Stimulated activated CD8-positive, alpha-beta memory T cell treated with anti-CD3 and anti-CD28 coated beads, Interleukin-2, amount 100 ng/mL, for 1 hour (primary cell): ENCODE measurements around the gene AQP12B.

Source experiments
- DNase-seq, 2 donors: peaks; one replicate each; pipeline ENCODE4 v3.0.0-alpha.2; 2020; ENCODE audit warnings: low read depth in 2 of 2

AQP12B gene

DNA sequence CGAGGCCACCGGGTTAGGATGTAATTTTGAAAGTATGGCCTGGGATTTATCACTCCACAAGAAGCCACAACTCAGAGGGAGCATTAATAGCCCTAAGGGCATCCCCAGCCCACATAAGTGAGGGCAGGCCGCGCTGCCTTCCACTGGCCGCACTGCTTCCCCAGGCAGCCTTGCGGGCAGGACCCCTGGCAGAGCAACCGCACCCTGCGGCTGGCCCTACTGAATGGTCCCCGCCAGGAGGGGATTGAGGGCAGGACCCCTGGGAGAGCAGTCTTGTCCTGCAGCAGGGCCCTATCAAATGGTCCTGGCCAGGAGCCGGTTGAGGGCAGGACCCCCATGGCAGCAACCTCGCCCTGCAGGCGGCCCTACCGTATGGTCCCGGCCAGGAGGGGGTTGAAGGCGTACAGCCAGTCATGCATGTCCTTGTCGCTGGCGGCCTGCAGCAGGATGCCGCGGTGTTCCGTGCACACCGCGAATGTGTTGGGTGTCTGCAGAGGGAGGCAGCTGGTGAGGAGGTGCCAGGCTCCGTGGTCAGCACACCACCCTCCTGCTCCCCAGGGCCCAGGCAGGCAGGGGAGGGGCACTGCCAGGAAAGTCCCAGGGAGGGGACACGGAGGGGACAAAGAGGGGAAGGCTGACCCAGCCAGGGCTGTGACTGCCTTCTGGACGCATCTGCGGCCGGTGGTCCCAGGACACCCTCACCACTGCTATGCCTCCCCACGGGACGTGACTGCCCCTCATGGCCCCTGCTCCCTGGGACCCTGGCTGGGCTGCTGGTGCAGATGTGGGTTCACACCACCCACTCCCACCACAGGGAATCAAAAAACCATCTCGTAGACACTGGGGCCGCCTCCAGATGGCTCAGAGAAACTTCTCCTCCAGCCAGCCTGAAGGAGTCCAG is 35.2 kb upstream of the AQP12B start:
- no peak for DNase-seq

DNA sequence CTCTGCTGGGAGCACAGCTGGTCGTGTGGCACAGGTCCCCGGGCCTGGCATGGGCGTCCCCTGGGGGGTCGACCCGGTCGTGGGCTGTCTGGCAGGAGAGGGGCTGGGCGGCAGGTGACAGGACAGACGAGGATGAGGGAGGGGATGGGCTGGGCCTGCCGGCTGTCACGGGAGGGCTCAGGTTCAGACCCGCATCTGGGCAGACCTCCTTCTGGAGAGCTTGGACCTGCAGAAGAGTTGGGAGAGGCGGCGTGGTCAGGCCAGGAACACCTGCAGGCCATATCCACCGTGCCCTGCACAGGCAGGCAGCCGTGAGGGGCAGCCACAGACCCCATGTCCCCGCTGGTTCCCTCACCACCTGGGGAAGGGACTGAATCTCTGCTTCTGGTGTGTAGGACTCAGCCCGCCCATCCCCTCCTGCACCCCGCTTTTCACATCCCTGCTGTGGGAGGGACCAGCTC is 34.5 kb upstream of the AQP12B start:
- DNase-seq, result no peak

DNA sequence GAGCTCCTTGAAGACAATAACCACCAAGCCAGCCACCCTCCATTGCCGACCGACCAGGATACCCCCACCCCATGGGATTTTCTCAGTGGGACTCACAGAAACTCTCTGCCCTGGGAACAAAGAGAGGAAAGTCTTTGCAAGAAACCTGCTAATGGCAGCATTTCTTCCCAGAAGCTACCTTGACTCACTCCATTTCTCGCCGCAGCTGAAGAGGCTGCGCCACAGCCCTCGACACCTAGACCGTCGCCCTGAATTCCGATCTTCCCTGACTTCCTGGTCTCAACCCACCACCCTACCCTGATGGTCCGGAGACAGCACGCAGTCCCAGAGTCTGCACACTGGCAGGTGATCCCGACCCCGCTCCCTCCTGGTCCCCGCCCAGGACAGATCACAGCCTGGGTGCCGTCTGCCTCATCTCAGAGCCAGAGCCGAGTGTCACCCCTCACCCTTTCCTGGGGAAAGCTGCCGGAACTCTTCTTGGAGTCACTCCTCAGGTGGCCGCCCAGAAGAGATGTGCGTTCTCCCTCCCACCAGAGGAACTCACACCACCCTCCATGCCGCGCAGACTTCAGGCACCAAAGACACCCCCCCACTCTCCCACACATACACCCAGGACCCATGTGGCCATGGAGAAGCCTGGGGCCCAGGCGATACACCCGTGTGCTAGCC is 33.6 kb upstream of the AQP12B start:
- no peak for DNase-seq

DNA sequence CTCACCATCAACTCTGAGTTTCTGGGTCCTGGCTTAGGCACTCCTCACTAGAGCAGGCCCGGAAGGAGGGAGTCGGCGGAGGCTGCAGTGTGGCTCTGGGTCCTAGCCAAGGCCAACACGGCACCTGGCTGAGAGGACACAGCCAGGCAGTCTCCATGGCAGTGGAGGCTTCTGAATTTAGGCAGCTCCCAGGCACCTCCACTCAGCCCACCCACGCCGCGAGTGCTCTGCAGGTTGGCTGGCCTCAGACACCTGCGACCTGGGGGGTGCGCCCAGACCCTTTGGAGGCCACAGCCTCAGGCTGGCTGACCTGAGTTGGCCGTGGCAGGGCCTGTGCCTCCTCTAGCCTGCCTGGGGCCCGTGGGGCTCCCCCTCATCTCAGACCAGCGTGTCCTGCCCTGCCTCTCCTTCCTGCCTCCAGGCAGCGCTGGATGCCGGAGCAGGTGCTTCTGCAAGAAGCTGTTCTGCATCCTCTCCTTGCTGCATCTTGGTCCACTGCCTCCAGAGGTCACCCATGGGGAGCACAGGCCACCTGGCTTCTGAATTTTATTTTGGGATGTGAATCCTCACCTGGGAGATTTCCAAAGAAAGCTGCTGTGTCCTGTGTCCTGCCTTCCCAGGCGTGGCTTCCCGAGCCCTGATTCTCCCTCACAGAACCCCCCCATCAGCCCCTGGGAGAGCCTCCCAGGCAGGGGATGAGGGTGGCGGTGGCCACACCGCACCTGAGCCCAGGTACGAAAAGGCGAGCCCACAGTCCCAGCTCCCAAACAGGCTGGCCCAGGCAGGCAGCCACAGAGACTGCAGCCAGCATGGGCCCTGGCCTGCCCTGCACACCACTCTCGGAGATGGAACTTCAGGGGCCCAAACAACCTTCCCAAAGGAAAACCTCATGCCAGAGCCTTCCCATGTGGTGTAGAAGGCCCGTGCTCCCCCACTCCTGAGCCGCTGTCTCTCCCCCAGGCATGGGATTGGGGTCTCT is 32.4 kb upstream of the AQP12B start:
- DNase-seq, result no peak

DNA sequence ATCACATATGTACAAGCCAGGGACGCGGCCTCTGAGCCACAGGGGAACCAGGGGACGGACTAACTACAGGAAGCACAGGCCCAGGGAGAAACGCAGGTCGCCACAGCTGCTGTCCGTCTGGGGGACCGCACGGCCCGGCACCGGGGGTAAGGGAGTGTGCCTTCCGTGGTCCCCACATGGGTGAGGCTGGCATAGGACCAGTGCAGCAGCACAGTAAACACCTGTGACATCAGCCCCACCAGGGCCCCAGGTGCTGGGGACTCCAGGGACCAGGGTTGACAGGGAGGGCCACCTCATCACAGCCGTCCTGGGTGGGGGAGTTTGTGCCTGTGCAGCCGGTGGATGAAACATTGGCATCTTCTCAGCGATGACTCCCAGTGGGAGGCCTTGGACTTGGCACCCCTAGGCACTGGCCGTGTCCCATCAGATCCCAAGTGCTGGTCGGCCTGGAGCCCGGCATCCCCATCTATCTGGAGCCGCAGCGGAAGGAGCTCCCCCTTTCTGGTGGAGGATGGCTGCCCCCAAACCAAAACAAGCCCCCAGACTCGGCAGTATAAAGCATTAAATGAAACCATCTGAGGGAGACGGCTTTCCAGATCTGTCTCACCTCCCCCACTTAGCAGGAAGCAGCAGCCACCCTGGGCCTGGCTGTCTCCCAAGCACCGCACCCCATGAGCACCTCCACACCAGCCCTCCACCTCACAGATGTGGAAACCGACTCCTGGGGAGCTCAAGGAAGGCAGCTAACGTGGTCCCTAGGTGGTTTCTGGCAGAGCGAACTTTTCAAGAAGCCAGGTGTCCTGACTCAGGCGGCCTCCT is 31.5 kb upstream of the AQP12B start:
- no peak for DNase-seq

- no peak for DNase-seq
Measured at GRCh38 chr2:240713071-240713927, 30.6 kb upstream of the AQP12B start.

- DNase-seq, result no peak
Measured at GRCh38 chr2:240712121-240712520, 29.4 kb upstream of the AQP12B start.

DNA sequence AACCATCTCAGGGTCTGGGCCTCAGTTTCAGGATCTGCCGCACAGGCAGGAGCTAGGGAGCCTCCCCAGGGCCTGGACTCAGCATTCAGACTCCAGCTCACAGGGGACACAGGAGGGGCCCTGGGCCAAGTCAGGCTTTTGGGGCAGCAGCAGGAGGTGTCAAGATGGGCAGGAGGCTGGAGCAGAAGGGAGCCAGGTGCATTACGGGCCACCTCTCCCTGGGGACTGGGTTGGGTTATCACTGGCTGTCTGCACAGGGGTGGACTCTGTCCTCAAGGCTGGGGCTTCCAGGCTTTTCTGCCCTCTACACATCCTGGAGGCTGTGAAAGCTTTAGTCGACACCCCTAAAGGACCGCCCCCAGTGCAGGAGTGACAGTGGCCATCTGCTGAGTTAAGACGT is 29.0 kb upstream of the AQP12B start:
- DNase-seq, result no peak

GRCh38 chr2:240711296-240711695 is 28.6 kb upstream of the AQP12B start:
- no peak for DNase-seq

- DNase-seq, result no peak
Measured at GRCh38 chr2:240708457-240708856, 25.8 kb upstream of the AQP12B start.

DNA sequence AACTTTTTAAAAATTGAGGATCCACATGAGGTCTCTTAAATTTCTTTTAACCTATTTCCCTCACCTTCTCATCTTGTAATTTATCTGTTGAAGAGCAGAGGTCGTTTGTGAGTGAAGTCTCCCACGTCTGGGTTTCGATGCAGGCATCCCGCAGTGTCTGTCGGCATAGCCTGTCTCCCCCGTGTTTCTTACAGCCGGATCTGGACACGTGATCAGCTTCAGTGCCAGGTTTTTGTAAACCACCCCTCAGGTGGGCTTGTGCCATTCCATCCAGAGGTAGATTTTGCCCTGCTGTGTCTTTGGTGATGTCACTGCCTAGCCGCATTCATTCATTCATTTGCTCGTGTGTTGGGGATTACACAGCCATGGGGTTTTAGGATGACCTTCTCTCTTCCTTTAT is 25.1 kb upstream of the AQP12B start:
- DNase-seq, result no peak

DNA sequence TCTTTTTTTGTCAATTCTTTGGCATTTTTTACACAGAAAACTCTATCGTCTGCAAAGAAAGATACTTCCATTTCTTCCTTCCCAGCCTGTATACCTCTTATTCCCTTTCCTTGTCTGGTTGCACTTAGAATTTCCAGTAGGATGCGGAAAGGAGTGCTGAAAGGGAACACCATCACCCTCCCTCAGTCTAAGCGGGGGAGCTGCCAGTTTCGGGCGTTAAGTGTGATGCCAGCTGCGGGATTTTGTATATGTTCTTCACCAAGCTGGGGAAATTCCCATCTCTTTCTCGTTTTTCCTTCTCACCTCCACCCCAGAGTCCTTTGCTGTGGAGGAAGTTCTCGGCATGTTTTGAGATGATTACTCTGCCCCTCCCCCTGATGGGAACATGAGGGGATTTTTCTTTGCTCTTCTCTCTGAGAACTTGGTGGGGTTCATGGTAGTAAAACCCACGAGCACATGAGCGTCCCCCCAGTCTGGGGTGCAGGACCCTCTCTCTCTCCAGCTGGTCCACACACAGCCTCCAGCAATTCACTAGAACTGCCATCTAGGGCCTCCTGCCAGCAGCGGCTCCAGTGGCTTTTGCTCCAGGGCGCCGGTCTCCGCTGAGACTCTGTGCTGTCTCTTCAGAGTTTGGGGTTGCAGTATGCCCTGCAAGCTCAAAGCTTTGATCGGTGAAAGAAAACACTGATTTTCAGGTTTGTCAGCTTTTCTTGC is 24.5 kb upstream of the AQP12B start:
- no peak for DNase-seq

DNA sequence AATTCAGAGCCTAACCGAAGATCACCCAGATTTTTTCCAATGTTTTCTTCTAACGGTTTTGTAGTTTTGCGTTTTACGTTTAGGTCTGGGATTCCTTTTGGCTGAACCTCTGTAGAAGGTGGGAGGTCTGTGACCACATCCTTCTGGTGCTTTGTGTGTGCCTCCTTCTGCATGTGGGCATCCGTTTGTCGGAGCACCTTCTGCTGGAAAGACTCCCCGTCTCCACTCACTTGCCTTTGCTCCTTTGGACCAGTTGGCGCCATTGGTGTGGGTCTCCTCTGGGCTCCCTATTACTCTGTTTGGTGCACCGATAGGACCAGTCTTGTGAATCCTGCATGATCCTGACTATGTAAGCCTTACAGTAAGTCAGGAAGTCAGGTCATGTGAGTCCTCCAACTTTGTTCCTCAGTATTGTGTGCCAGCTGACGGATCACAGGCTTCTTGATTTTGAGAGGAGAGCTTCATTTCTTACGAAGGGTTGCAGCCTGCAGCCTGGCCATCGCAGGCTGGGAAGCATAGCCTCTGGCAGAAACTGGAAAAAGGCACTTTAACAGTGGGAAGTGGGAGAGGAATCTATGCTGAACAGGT is 22.6 kb upstream of the AQP12B start:
- DNase-seq, result no peak

- no peak for DNase-seq
Measured at GRCh38 chr2:240704651-240705050, 22.0 kb upstream of the AQP12B start.

DNA sequence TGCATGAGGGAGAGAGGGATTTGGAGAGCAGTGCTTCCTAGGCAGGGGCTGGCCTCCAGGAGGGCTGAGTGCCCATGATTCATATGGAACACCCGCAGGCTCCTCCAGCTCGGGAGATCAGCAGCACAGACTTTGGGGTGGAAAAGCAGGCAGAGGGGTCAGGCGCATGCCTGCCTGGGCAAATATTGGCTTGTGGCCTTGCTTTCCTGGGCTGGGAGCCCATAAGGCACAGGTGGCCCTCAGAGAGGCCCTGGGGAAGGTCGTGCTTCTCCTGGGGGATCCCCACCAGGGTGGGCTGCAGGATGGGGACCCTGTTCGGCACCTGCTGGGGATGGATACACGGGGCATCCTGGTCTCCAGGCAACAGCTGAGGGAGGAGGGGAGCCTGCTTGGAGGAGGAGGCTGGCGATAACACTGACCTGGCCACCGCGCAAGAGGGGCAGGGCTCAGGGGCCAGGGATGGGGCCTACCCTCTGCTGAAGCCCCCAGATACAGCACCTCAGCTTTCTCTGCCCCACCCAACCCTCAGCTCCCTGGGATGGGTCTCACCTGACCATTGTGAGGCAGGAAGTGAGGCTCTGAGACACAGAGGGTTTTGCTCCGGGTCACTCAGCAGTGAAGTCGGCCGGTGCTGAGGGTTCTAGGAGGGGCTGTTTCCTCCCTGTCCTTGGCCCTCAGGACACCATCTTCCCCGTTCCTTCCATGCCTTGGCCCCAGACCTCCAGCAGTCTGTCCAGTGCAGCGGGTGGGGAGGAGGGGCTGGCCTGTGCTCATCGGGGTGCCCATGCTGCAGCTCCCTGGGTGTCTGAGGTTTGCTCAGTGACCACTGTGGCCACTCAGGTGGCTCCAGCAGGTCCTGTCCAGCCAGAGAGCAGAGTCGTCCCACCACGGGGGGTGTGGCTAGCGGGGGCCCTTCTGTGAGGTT is 21.0 kb upstream of the AQP12B start:
- no peak for DNase-seq

DNA sequence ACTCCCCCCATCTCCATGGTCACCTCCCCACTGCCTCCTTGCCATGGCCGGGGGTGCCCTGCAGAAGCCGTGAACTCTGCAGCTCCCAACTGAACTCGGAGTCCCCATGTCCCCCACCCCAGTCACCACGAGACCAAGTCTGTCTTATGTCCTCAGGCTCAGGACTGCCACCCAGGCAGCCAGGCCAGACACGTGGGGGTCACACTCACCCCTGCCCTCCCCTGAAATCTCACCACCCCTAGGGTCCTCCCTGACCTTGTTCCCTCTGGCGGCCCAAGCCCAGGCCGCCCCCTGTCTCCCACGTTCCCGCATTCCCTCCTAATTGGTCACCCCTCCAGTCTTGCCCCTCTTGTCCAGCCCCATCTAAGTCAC is 19.9 kb upstream of the AQP12B start:
- DNase-seq, result no peak

GRCh38 chr2:240701736-240702639 is 19.3 kb upstream of the AQP12B start:
- DNase-seq, result no peak
